ENCODE measurements around the gene NR0B2. TPM values are rescaled to one million over a fixed set of nuclear protein-coding genes. Genes with fewer than 3 reads are reported as not detected.
"Not testable (repeated sequence)": the region's sequence is repeated elsewhere in the genome, so short reads cannot be mapped to it uniquely, and the experiment has no call there.

Gene NR0B2
- total RNA-seq, 2 experiments from 2014 or later: not detected

- CTCF ChIA-PET (ENCODE audit: unreplicated experiment): no interaction called here
- no peaks in the 10 kb centered on the region for H3K9me2 ChIP-seq (ENCODE audit: insufficient read depth, low read length)
- BruUV-seq (replicated peaks): no TSS peak
- TF ChIP-seq CTCF (conservative IDR thresholded peaks at IDR 0.05; ENCODE audit: low read length) (no peak), EZH2phosphoT487 (IDR thresholded peaks at IDR 0.05; ENCODE audit: borderline replicate concordance, low read depth, low read length) (no peak)
- H3K4me2 ChIP-seq (ENCODE audit: low read length): peak overlapping the region; percentile 83
- H4K20me1 ChIP-seq (ENCODE audit: insufficient read depth, low read length): peaks cover 7% of the 10 kb centered on the region; the same call in 1 of the 2 replicates
- no peak overlapping the region for H3K27ac ChIP-seq (ENCODE audit: low read depth, low read length, poor library complexity, severe bottlenecking)
- H3K9me3 ChIP-seq (ENCODE audit: low read length): no peaks in the 10 kb centered on the region
- no peak for DNase-seq (ENCODE audit: low spot score)
- H3K36me3 ChIP-seq (ENCODE audit: insufficient read depth, low read length): peaks cover 60% of the 10 kb centered on the region
- POLR2A ChIA-PET: interaction anchor here (1.0 to 1.2 kb wide), 2 partner anchors 12 to 23 kb away, joined by 3 to 5 read pairs; partner anchors contain the start of gene GPATCH3
- intact Hi-C loops (cut with micrococcal nuclease; ENCODE audit: unreplicated experiment): no loop called here
- H3K4me3 ChIP-seq (ENCODE audit: low read depth, low read length, poor library complexity, severe bottlenecking): no peak overlapping the region
- peaks cover 14% of the 10 kb centered on the region for H3K4me1 ChIP-seq (ENCODE audit: insufficient read depth, low read length, poor library complexity, severe bottlenecking)
- H3K79me2 ChIP-seq (ENCODE audit: insufficient read depth, low read depth, low read length): peaks cover 12% of the 10 kb centered on the region
- no peak overlapping the region for H2AFZ ChIP-seq (ENCODE audit: low read length)
Measured at GRCh38 chr1:26888231-26888630, 25.5 kb downstream of the NR0B2 start.

GRCh38 chr1:26887125-26887524, 26.6 kb downstream of the NR0B2 start:
- intact Hi-C loops (cut with micrococcal nuclease; ENCODE audit: unreplicated experiment): no loop called here
- H3K79me2 ChIP-seq (ENCODE audit: insufficient read depth, low read depth, low read length): peaks cover 12% of the 10 kb centered on the region
- CTCF ChIA-PET (ENCODE audit: unreplicated experiment): interaction anchor here (1.0 kb wide), 1 partner anchor 28 kb away, joined by 3 read pairs; no protein-coding TSS in a partner anchor
- H4K20me1 ChIP-seq (ENCODE audit: insufficient read depth, low read length): peaks cover 7% of the 10 kb centered on the region; the same call in 1 of the 2 replicates
- no TSS peak for BruUV-seq (replicated peaks)
- H2AFZ ChIP-seq (ENCODE audit: low read length): no peak overlapping the region
- TF ChIP-seq EZH2phosphoT487 (IDR thresholded peaks at IDR 0.05; ENCODE audit: borderline replicate concordance, low read depth, low read length): no peak
- TF ChIP-seq CTCF (conservative IDR thresholded peaks at IDR 0.05; ENCODE audit: low read length): peak; percentile 80
- H3K27ac ChIP-seq (ENCODE audit: low read depth, low read length, poor library complexity, severe bottlenecking): no peak overlapping the region
- H3K4me3 ChIP-seq (ENCODE audit: low read depth, low read length, poor library complexity, severe bottlenecking): no peak overlapping the region
- no peaks in the 10 kb centered on the region for H3K9me2 ChIP-seq (ENCODE audit: insufficient read depth, low read length)
- H3K4me2 ChIP-seq (ENCODE audit: low read length): no peak overlapping the region
- peak; percentile 58 for DNase-seq (ENCODE audit: low spot score)
- POLR2A ChIA-PET: interaction anchor here (0.7 to 1.0 kb wide), 2 partner anchors 18 to 98 kb away, joined by 5 to 12 read pairs; no protein-coding TSS in a partner anchor
- H3K4me1 ChIP-seq (ENCODE audit: insufficient read depth, low read length, poor library complexity, severe bottlenecking): peaks cover 14% of the 10 kb centered on the region
- no peaks in the 10 kb centered on the region for H3K9me3 ChIP-seq (ENCODE audit: low read length)
- H3K36me3 ChIP-seq (ENCODE audit: insufficient read depth, low read length): peaks cover 60% of the 10 kb centered on the region

DNA sequence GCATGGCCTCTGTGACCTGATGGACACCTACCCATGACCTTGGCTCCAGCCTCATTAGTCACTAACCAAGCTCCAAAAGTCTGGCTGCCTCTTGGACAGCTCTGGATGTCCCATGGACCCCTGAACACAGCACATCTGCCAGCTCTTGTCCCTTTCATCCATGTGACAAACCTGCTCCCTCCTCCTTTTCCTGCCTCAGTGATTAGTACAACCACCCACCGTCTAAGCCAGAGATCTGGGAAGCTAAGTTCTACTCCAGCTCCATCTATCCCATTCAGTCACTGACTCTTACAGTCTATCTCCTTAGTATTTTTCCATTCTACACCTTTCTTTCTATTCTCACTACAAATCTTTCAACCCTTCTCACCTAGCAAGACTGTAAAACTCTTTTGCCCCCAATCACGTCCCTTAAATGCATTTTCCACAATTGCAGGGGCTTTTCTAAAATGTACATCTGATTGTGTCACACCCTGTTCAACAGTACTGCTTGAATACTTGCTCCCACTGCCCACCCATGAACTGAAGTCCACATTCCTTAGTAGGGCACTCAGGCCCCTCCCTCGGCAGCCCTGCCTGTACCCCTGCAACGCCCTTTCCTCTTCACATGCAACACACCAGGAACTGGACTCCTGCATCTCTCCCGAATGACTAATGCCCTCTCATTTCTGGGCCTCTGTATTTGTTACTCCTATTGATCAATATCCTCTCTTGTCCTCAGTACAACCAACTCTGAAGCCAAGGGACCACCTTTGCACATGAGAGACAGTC, 30.9 kb downstream of the NR0B2 start:
- no peaks in the 10 kb centered on the region for H3K9me2 ChIP-seq (ENCODE audit: insufficient read depth, low read length)
- TSS peak; percentile 40 for BruUV-seq (replicated peaks)
- H3K79me2 ChIP-seq (ENCODE audit: insufficient read depth, low read depth, low read length): no peaks in the 10 kb centered on the region
- H3K4me3 ChIP-seq (ENCODE audit: low read depth, low read length, poor library complexity, severe bottlenecking): no peak overlapping the region
- CTCF ChIA-PET (ENCODE audit: unreplicated experiment): interaction anchor here (0.6 to 1.1 kb wide), 2 partner anchors 55 to 279 kb away, joined by 3 read pairs; no protein-coding TSS in a partner anchor
- H3K4me1 ChIP-seq (ENCODE audit: insufficient read depth, low read length, poor library complexity, severe bottlenecking): peaks cover under 1% of the 10 kb centered on the region
- intact Hi-C loops (cut with micrococcal nuclease; ENCODE audit: unreplicated experiment): no loop called here
- TF ChIP-seq CTCF (conservative IDR thresholded peaks at IDR 0.05; ENCODE audit: low read length): no peak
- no peak for TF ChIP-seq EZH2phosphoT487 (IDR thresholded peaks at IDR 0.05; ENCODE audit: borderline replicate concordance, low read depth, low read length)
- H3K4me2 ChIP-seq (ENCODE audit: low read length): no peak overlapping the region
- H3K27ac ChIP-seq (ENCODE audit: low read depth, low read length, poor library complexity, severe bottlenecking): no peak overlapping the region
- no peaks in the 10 kb centered on the region for H3K9me3 ChIP-seq (ENCODE audit: low read length)
- H2AFZ ChIP-seq (ENCODE audit: low read length): no peak overlapping the region
- no peaks in the 10 kb centered on the region for H4K20me1 ChIP-seq (ENCODE audit: insufficient read depth, low read length)
- peaks cover 75% of the 10 kb centered on the region for H3K36me3 ChIP-seq (ENCODE audit: insufficient read depth, low read length)
- DNase-seq (ENCODE audit: low spot score): no peak
- POLR2A ChIA-PET: interaction anchor here (0.7 to 1.7 kb wide), 3 partner anchors 15 to 73 kb away, joined by 3 to 5 read pairs (median 3); no protein-coding TSS in a partner anchor

DNA sequence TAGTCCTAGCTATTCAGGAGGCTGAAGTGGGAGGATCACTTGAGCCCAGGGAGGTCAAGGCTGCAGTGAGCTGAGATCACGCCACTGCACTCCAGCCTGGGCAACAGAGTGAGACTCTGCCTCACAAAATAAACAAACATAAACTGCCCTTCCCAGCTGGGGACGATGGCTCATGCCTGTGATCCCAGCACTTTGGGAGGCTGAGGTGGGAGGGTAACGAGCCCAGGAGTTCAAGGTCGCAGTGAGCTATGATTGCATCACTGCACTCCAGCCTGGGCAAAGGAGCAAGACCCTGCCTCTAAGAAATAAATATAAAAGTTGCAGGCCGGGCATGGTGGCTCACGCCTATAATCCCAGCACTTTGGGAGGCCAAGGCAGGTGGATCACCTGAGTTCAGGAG, 32.2 kb downstream of the NR0B2 start:
- BruUV-seq (replicated peaks); H3K9me3 ChIP-seq (ENCODE audit: low read length); H4K20me1 ChIP-seq (ENCODE audit: insufficient read depth, low read length): not testable (repeated sequence)

More for the DNA sequence above, 32.2 kb downstream of the NR0B2 start:
- CTCF ChIA-PET (ENCODE audit: unreplicated experiment): interaction anchor here (0.6 to 1.1 kb wide), 2 partner anchors 277 to 279 kb away, joined by 3 to 4 read pairs; no protein-coding TSS in a partner anchor
- POLR2A ChIA-PET: interaction anchor here (0.9 to 1.2 kb wide), 2 partner anchors 9 to 14 kb away, joined by 3 read pairs; partner anchors contain the start of gene GPN2
- H3K9me2 ChIP-seq (ENCODE audit: insufficient read depth, low read length); H3K4me2 ChIP-seq (ENCODE audit: low read length); H2AFZ ChIP-seq (ENCODE audit: low read length); H3K79me2 ChIP-seq (ENCODE audit: insufficient read depth, low read depth, low read length); H3K4me3 ChIP-seq (ENCODE audit: low read depth, low read length, poor library complexity, severe bottlenecking); H3K27ac ChIP-seq (ENCODE audit: low read depth, low read length, poor library complexity, severe bottlenecking); DNase-seq (ENCODE audit: low spot score); intact Hi-C loops (cut with micrococcal nuclease; ENCODE audit: unreplicated experiment): not testable (repeated sequence)
- Histone ChIP-seq H3K4me1 (ENCODE audit: insufficient read depth, low read length, poor library complexity, severe bottlenecking) (peaks cover 10% of the 10 kb centered on the region), H3K36me3 (ENCODE audit: insufficient read depth, low read length) (peaks cover 85% of the 10 kb centered on the region)

Data from OCI-LY7 (cell line).